Stomach (tissue), 9 donors: ENCODE measurements around the gene MAPRE3. TPM values are rescaled to one million over a fixed set of nuclear protein-coding genes. Genes with fewer than 3 reads are reported as not detected.

ENCODE experiments used
- DNase-seq, 2 donors: peaks; one replicate each; pipeline versions ENCODE4 v3.0.0 to v3.0.0-alpha.2; 2013 to 2019
- H3K27ac ChIP-seq, 5 donors: fragments of 200-600 bp in 4 of 5; sonication (generic) in 4 of 5; one replicate each; pipeline ENCODE4 v1.5.1; 2013 to 2019; ENCODE audit warnings: mild to moderate bottlenecking in 1 of 5, moderate library complexity in 1 of 5
- H3K27me3 ChIP-seq, 3 donors: fragments of 200-600 bp; sonication (generic); one replicate each; pipeline ENCODE4 v1.5.1; 2017 to 2019; ENCODE audit warnings: mixed run types in 1 of 3
- H3K36me3 ChIP-seq, 4 donors: fragments of 200-600 bp; sonication (generic); 1 replicate in 3 of 4; 2 replicates in 1 of 4; pipeline ENCODE4 v1.5.1; 2016 to 2019
- H3K4me1 ChIP-seq, 4 donors: fragments of 200-600 bp; sonication (generic); one replicate each; pipeline ENCODE4 v1.5.1; 2016 to 2019
- H3K4me3 ChIP-seq, 4 donors: fragments of 200-600 bp; sonication (generic) in 3 of 4; one replicate each; pipeline ENCODE4 v1.5.1; 2016 to 2019; ENCODE audit warnings: mild to moderate bottlenecking in 1 of 4
- H3K9me3 ChIP-seq, 4 donors: fragments of 200-600 bp; sonication (generic); one replicate each; pipeline ENCODE4 v1.5.1; 2016 to 2019
- CTCF ChIP-seq, 7 experiments: fragments of 450-650 bp in 4 of 7; fragments of 200-600 bp in 3 of 7; sonication (generic) in 3 of 7; IDR thresholded peaks; one replicate each; pipeline ENCODE4 v1.5.1; 2016 to 2019; ENCODE audit warnings: antibody characterized with exemption in 7 of 7, control low read depth in 2 of 7, mild to moderate bottlenecking in 1 of 7
- EP300 ChIP-seq: sonication (generic); formaldehyde crosslinking; IDR thresholded peaks from one replicate; pipeline ENCODE4 v1.6.1; 2017; ENCODE audit warnings: antibody characterized with exemption
- POLR2A ChIP-seq, 4 donors: fragments of 450-650 bp; IDR thresholded peaks; one replicate each; pipeline ENCODE4 v1.6.1; 2016; ENCODE audit warnings: antibody characterized with exemption in 4 of 4, control low read depth in 2 of 4, mild to moderate bottlenecking in 1 of 4, moderate library complexity in 1 of 4
- POLR2AphosphoS5 ChIP-seq, 3 donors: sonication (generic); formaldehyde crosslinking; IDR thresholded peaks; one replicate each; pipeline ENCODE4 v1.6.1; 2016; ENCODE audit warnings: antibody characterized with exemption in 3 of 3
- WGBS, 5 donors: extraction: QIAGEN DNeasy Blood & Tissue Kit in 3 of 5; methylation state at CpG; one replicate each; pipeline versions ENCODE4 v1.1.5 to v1.1.7; 2013 to 2018; 5-methylcytosine and 5-hydroxymethylcytosine counted together
- intact Hi-C: fragments of 100-400 bp; cut with DNase I; formaldehyde crosslinking; loops from one replicate; pipeline ENCODE4 v1.15.1; 2023; ENCODE audit warnings: low total_unique reads
- polyA plus RNA-seq, 3 donors: library from polyadenylated mRNA; stranded (reverse); fragments of 200-250 nt; gene quantifications; one replicate each; pipeline ENCODE4 v1.2.3, GENCODE V29; 2013
- total RNA-seq, 5 donors: library from RNA; depleted of rRNA; stranded (reverse); fragments of >200 nt; gene quantifications; one replicate each; pipeline versions ENCODE4 v1.1.0 to v1.2.3, GENCODE V29; 2014 to 2016
- donor health status: healthy with polysubstance abuse.
- donor health status: Bipolar disorder and iron deficiency.
- donor health status: healthy.

The MAPRE3 gene
- total and polyA plus RNA-seq, 8 donors = 7.0 to 24.1 (median 13.6) TPM

- TF ChIP-seq EP300 (no peak), CTCF (IDR thresholded peaks at IDR 0.05) (no peak), POLR2A (IDR thresholded peaks at IDR 0.05) (no peak), POLR2AphosphoS5 (IDR thresholded peaks at IDR 0.05) (no peak)
- 79 to 88% (median 87%) methylated on average over 8 of the region's 8 CpGs for WGBS, 5 donors
- H3K9me3 ChIP-seq = no peaks in the 10 kb centered on the region
- intact Hi-C loops = no loop called here
- peak overlapping the region; percentile 72 to 90 (median 77) for H3K4me3 ChIP-seq
- no peaks in the 10 kb centered on the region for H3K27me3 ChIP-seq
- H3K36me3 ChIP-seq = peaks cover 2 to 51% (median 45%) of the 10 kb centered on the region in 4 donors
- H3K27ac ChIP-seq = peak overlapping the region in 4 of 5 donors; percentile 92 to 94 (median 92)
- no peak for DNase-seq
- H3K4me1 ChIP-seq = peaks cover 30 to 74% (median 63%) of the 10 kb centered on the region in 4 donors
Observed at GRCh38 chr2:27069961-27070618, 99.7 kb downstream of the MAPRE3 start.

- peaks cover 30 to 81% (median 69%) of the 10 kb centered on the region in 4 donors for H3K4me1 ChIP-seq
Observed at GRCh38 chr2:27070653-27071276, 100.3 kb downstream of the MAPRE3 start.

GRCh38 chr2:27071277-27071989 lies 101.0 kb downstream of the MAPRE3 start, which contains the start of gene OST4:
Gene OST4, minus strand, starts transcription at chr2:27071654.
- WGBS, 5 donors = 0 to 1% (median 0%) methylated on average over 19 to 86 of the region's 86 CpGs
- H3K27ac ChIP-seq = peak within 1 kb of the TSS; percentile 83 to 94 (median 92)
- H3K4me3 ChIP-seq = peak within 1 kb of the TSS; percentile 72 to 90 (median 77)
- peak; percentile 96 to 98 for DNase-seq
- intact Hi-C loops = no loop called here
- peaks cover under 1 to 37% (median 34%) of the 10 kb centered on the region in 4 donors for H3K36me3 ChIP-seq
- peaks cover 30 to 83% (median 71%) of the 10 kb centered on the region in 4 donors for H3K4me1 ChIP-seq
- no peaks in the 10 kb centered on the region for H3K27me3 ChIP-seq
- no peak for TF ChIP-seq POLR2A (IDR thresholded peaks at IDR 0.05)
- peak in 1 of 7 experiments; percentile 24 for TF ChIP-seq CTCF (IDR thresholded peaks at IDR 0.05)
- peak; percentile 72 to 92 (median 92) for TF ChIP-seq POLR2AphosphoS5 (IDR thresholded peaks at IDR 0.05)
- no peaks in the 10 kb centered on the region for H3K9me3 ChIP-seq

More at GRCh38 chr2:27070653-27071276, 100.3 kb downstream of the MAPRE3 start:
- Histone ChIP-seq H3K27me3 (no peaks in the 10 kb centered on the region), H3K27ac (peak overlapping the region; percentile 83 to 94 (median 92)), H3K4me3 (peak overlapping the region; percentile 72 to 90 (median 77)), H3K36me3 (peaks cover 2 to 44% (median 38%) of the 10 kb centered on the region in 4 donors), H3K9me3 (no peaks in the 10 kb centered on the region)
- TF ChIP-seq POLR2A (IDR thresholded peaks at IDR 0.05) (no peak), POLR2AphosphoS5 (IDR thresholded peaks at IDR 0.05) (no peak), CTCF (IDR thresholded peaks at IDR 0.05) (no peak), EP300 (no peak)
- 1 to 4% (median 2%) methylated on average over 11 of the region's 11 CpGs for WGBS, 5 donors
- DNase-seq = no peak
- intact Hi-C loops = no loop called here
